CD4-positive, alpha-beta memory T cell (primary cell): ENCODE measurements around the gene TBL3. TPM values are rescaled to one million over a fixed set of nuclear protein-coding genes. Genes with fewer than 3 reads are reported as not detected.
A peak's percentile ranks its signal among the peaks of the same experiment; 100 is the strongest.

ENCODE experiments used
- CTCF ChIA-PET: fragments of 350-600 bp; sonication (Branson Sonifier 250); formaldehyde crosslinking; loops from one replicate; lab custom pipeline; 2021; ENCODE audit warnings: inconsistent platforms; ENCODE audit not compliant: partially characterized antibody; lab: Charles Lee
- POLR2A ChIA-PET: fragments of 350-600 bp; sonication (Branson Sonifier 250); formaldehyde crosslinking; loops from one replicate; lab custom pipeline; 2021; ENCODE audit not compliant: partially characterized antibody; lab: Charles Lee
- DNase-seq, 5 donors: peaks; one replicate each; pipeline versions ENCODE4 v3.0.0 to v3.0.0-alpha.2; 2020 to 2022; ENCODE audit warnings: mixed read lengths in 1 of 5
- H3K27ac ChIP-seq: one replicate; pipeline ENCODE4 v1.7.0; 2013; ENCODE audit warnings: low read depth, low read length
- H3K27me3 ChIP-seq: 2 replicates; pipeline ENCODE4 v1.7.0; 2013; ENCODE audit warnings: mild to moderate bottlenecking, low read length, moderate library complexity; ENCODE audit not compliant: insufficient read depth
- H3K36me3 ChIP-seq: 2 replicates; pipeline ENCODE4 v1.7.0; 2013; ENCODE audit warnings: mild to moderate bottlenecking, low read length, moderate library complexity; ENCODE audit not compliant: insufficient read depth
- H3K4me1 ChIP-seq: 2 replicates; pipeline ENCODE4 v1.7.0; 2013; ENCODE audit warnings: mild to moderate bottlenecking, low read length, moderate library complexity; ENCODE audit not compliant: insufficient read depth
- H3K4me3 ChIP-seq, 2 donors: one replicate each; pipeline ENCODE4 v1.7.0; 2013; ENCODE audit warnings: low read length in 2 of 2, mild to moderate bottlenecking in 1 of 2
- H3K9me3 ChIP-seq, 2 donors: one replicate each; pipeline ENCODE4 v1.7.0; 2013; ENCODE audit warnings: low read length in 2 of 2, control low read depth in 1 of 2; ENCODE audit not compliant: control insufficient read depth in 1 of 2
- H3K27ac Mint-ChIP-seq, 7 donors: one replicate each; pipeline ENCODE4 v1.8.0; 2020 to 2021; ENCODE audit warnings: mixed read lengths in 7 of 7, mild to moderate bottlenecking in 6 of 7, inconsistent platforms in 3 of 7, moderate library complexity in 3 of 7
- H3K27me3 Mint-ChIP-seq, 2 donors: one replicate each; pipeline ENCODE4 v1.8.0; 2020 to 2021; ENCODE audit warnings: mixed read lengths in 2 of 2
- H3K36me3 Mint-ChIP-seq, 2 donors: one replicate each; pipeline ENCODE4 v1.8.0; 2020 to 2021; ENCODE audit warnings: mixed read lengths in 2 of 2, inconsistent platforms in 1 of 2, mild to moderate bottlenecking in 1 of 2
- H3K4me1 Mint-ChIP-seq, 4 donors: one replicate each; pipeline ENCODE4 v1.8.0; 2020 to 2021; ENCODE audit warnings: mixed read lengths in 4 of 4, mild to moderate bottlenecking in 1 of 4
- H3K4me3 Mint-ChIP-seq, 8 donors: one replicate each; pipeline ENCODE4 v1.8.0; 2020 to 2021; ENCODE audit warnings: mixed read lengths in 8 of 8, mild to moderate bottlenecking in 7 of 8, moderate library complexity in 6 of 8, inconsistent platforms in 3 of 8
- H3K9me3 Mint-ChIP-seq, 8 donors: one replicate each; pipeline ENCODE4 v1.8.0; 2020 to 2021; ENCODE audit warnings: mixed read lengths in 8 of 8, mild to moderate bottlenecking in 5 of 8, inconsistent platforms in 3 of 8, moderate library complexity in 1 of 8
- intact Hi-C: fragments of 100-400 bp; cut with micrococcal nuclease; formaldehyde crosslinking; loops from one replicate; pipeline ENCODE4 v1.15.1; 2023
- polyA plus RNA-seq, 2 donors: library from polyadenylated mRNA; unstranded; fragments of 300-500 nt; fragmentation: Illumina TruSeq; gene quantifications; one replicate each; pipeline ENCODE4 v1.2.3, GENCODE V29; 2021
- total RNA-seq, 2 experiments: library from RNA; stranded (reverse); gene quantifications; one replicate each; pipeline ENCODE4 v1.2.3, GENCODE V29; 2021

Gene TBL3
- total and polyA plus RNA-seq, 4 experiments from 2014 or later = 33.2 to 47.6 (median 39.5) TPM

- Mint-ChIP-seq H3K4me3 (peak overlapping the region in 7 of 8 donors; percentile 40 to 84 (median 73)), H3K27ac (peak overlapping the region in 6 of 7 donors; percentile 62 to 88 (median 78)), H3K36me3 (no peaks in the 10 kb centered on the region), H3K9me3 (peaks cover 0 to 1% (median 0%) of the 10 kb centered on the region in 8 donors), H3K4me1 (peaks cover 6 to 30% (median 16%) of the 10 kb centered on the region in 4 donors), H3K27me3 (peaks cover 6 to 7% of the 10 kb centered on the region in 2 donors)
- POLR2A ChIA-PET = interaction anchor here (0.9 to 5.7 kb wide), 9 partner anchors 11 to 163 kb away, joined by 3 to 71 read pairs (median 25); partner anchors contain the start of genes MSRB1, NDUFB10, NOXO1 and RNF151
- Histone ChIP-seq H3K9me3 (no peaks in the 10 kb centered on the region), H3K27me3 (no peaks in the 10 kb centered on the region), H3K4me1 (peaks cover 22% of the 10 kb centered on the region), H3K27ac (peak overlapping the region; percentile 61), H3K4me3 (peak overlapping the region in 1 of 2 donors; percentile 42), H3K36me3 (peaks cover 2% of the 10 kb centered on the region)
- intact Hi-C loops = loop anchor here (1.0 to 5.0 kb wide), 6 partner anchors 8 to 50 kb away; partner anchors contain the start of genes GFER, MSRB1, NDUFB10 and RPS2
- CTCF ChIA-PET = interaction anchor here (0.8 to 1.2 kb wide), 2 partner anchors 22 to 148 kb away, joined by 3 to 5 read pairs; no protein-coding TSS in a partner anchor
- DNase-seq = peak; percentile 92 to 99 (median 93)
Measured at GRCh38 chr16:1991948-1992703, 20.3 kb downstream of the TBL3 start.

DNA sequence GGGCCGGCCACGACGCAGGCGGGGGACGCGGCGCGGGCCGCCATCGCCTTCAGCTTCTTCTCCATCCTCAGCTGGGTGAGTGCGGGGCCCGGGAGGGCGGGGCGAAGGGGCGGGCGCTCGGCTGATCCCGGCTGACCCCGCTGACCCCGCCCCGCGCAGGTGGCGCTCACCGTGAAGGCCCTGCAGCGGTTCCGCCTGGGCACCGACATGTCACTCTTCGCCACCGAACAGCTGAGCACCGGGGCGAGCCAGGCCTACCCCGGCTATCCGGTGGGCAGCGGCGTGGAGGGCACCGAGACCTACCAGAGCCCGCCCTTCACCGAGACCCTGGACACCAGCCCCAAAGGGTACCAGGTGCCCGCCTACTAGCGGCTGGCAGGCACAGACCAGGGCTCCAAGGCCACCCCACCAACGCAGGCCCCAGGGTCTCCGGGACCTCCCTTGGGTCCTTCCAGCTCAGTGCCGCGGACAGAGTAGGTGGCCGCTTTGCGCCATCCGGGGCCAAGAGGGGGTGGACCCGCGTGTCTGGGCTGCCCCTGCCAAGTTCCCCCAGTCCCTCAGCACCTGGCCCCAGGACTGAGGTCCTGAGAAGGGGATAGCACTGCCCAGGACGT, 21.0 kb downstream of the TBL3 start:
- intact Hi-C loops = loop anchor here (1.0 to 5.0 kb wide), 5 partner anchors 9 to 51 kb away; partner anchors contain the start of genes GFER, MSRB1, NDUFB10 and RPS2
- peaks cover 3% of the 10 kb centered on the region in 2 donors for H3K36me3 Mint-ChIP-seq
- no peaks in the 10 kb centered on the region for H3K27me3 ChIP-seq
- POLR2A ChIA-PET = interaction anchor here (0.9 to 5.7 kb wide), 8 partner anchors 11 to 162 kb away, joined by 3 to 71 read pairs (median 27); partner anchors contain the start of genes MSRB1, RNF151, RPS2 and TBL3
- peak overlapping the region; percentile 60 for H3K27ac ChIP-seq
- H3K9me3 Mint-ChIP-seq = peaks cover 0 to 1% (median 0%) of the 10 kb centered on the region in 8 donors
- H3K4me1 Mint-ChIP-seq = peaks cover 6 to 30% (median 16%) of the 10 kb centered on the region in 4 donors
- peaks cover 4% of the 10 kb centered on the region for H3K36me3 ChIP-seq
- H3K27ac Mint-ChIP-seq = peak overlapping the region in 2 of 7 donors; percentile 72 to 88
- H3K4me3 ChIP-seq = no peak overlapping the region
- no peak for DNase-seq
- no peaks in the 10 kb centered on the region for H3K9me3 ChIP-seq
- CTCF ChIA-PET = interaction anchor here (0.8 to 3.3 kb wide), 2 partner anchors 11 to 21 kb away, joined by 3 to 18 read pairs; no protein-coding TSS in a partner anchor
- H3K27me3 Mint-ChIP-seq = peaks cover 6 to 7% of the 10 kb centered on the region in 2 donors
- H3K4me1 ChIP-seq = peaks cover 22% of the 10 kb centered on the region
- H3K4me3 Mint-ChIP-seq = no peak overlapping the region

DNA sequence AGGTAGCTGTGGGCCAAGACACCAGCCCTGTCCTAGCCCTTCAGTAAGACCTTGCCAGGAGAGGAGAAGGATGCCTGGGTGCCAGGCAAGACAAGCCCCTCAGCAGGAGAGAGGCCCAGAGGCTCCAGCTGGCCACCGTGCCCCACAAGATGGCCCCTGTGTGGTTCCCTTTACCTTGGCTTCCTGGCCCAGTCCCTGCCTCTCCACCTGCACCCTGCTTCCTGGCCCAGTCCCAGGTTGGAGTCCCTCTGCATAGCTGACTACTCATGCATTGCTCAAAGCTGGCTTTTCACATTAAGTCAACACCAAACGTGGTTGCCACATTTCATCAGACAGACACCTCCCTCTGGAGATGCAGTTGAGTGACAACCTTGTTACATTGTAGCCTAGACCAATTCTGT, 21.9 kb downstream of the TBL3 start:
- H3K4me3 ChIP-seq = no peak overlapping the region
- no peak for DNase-seq
- peaks cover 22% of the 10 kb centered on the region for H3K4me1 ChIP-seq
- intact Hi-C loops = loop anchor here (2.0 to 5.0 kb wide), 2 partner anchors 29 to 51 kb away; partner anchors contain the start of genes MSRB1 and RPS2
- peaks cover 3 to 4% of the 10 kb centered on the region in 2 donors for H3K27me3 Mint-ChIP-seq
- H3K9me3 Mint-ChIP-seq = peaks cover 0 to 1% (median 0%) of the 10 kb centered on the region in 8 donors
- peak overlapping the region in 3 of 8 donors; percentile 15 to 59 (median 25) for H3K4me3 Mint-ChIP-seq
- no peak overlapping the region for H3K27ac ChIP-seq
- peaks cover 4% of the 10 kb centered on the region for H3K36me3 ChIP-seq
- peaks cover 9% of the 10 kb centered on the region in 2 donors for H3K36me3 Mint-ChIP-seq
- no peaks in the 10 kb centered on the region for H3K9me3 ChIP-seq
- H3K27me3 ChIP-seq = no peaks in the 10 kb centered on the region
- POLR2A ChIA-PET = interaction anchor here (1.4 to 5.7 kb wide), 7 partner anchors 11 to 161 kb away, joined by 3 to 71 read pairs (median 29); partner anchors contain the start of genes MSRB1, RPS2, TBL3 and TRAF7
- CTCF ChIA-PET = interaction anchor here (0.8 to 3.3 kb wide), 3 partner anchors 10 to 159 kb away, joined by 3 to 18 read pairs (median 6); no protein-coding TSS in a partner anchor
- H3K4me1 Mint-ChIP-seq = peaks cover 3 to 26% (median 13%) of the 10 kb centered on the region in 4 donors
- peak overlapping the region in 6 of 7 donors; percentile 57 to 90 (median 84) for H3K27ac Mint-ChIP-seq

DNA sequence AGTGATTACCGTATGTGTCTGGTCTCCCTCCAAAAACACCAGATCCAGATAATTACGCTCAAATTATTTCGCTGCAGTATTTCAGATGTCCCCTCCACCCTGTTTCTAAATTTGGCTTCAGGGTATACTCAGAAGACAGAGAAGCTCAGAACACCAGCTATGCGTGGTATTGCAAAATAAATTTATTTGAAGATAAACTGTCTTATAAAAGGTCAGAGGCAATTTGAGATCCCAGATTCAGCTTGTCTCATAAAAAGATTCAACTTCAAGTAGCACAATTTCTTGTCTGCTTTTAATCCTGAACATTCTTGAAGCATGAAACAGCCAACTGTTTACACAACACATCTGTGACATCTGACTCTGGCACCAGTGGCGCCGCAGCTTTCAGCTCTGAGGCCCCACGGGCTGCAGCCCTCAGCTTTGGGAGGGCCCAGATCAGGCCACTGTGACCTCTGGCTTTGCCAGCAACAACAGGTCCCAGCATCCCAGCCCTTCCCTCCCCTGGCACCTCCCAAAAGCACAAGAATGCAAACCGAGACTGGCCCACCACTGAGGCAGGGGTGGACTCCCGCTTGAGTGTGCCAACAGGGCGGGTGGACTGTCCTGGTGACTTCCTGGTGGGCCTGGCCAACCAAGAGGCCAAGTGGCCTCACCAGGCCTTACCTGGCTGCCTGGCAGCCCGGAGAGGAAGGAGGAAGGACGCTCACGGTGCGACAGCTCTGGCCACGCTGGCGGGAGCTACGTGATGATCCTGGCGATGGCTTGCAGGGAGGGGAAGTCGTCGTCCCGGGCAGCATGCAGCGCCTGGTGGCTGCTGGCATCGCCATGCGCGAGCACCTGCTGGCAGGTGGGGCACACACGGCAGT, 25.9 kb downstream of the TBL3 start:
- peaks cover 29% of the 10 kb centered on the region for H3K36me3 ChIP-seq
- CTCF ChIA-PET = interaction anchor here (1.0 kb wide), 1 partner anchor 143 kb away, joined by 5 read pairs; no protein-coding TSS in a partner anchor
- intact Hi-C loops = no loop called here
- no peak for DNase-seq
- H3K27ac ChIP-seq = no peak overlapping the region
- Mint-ChIP-seq H3K27ac (peak overlapping the region in 1 of 7 donors; percentile 35), H3K27me3 (no peaks in the 10 kb centered on the region), H3K9me3 (peaks cover 0 to 1% (median 0%) of the 10 kb centered on the region in 8 donors), H3K4me3 (no peak overlapping the region), H3K4me1 (peaks cover 0 to 2% (median 0%) of the 10 kb centered on the region in 4 donors), H3K36me3 (peaks cover 14 to 18% of the 10 kb centered on the region in 2 donors)
- no peaks in the 10 kb centered on the region for H3K27me3 ChIP-seq
- H3K4me1 ChIP-seq = no peaks in the 10 kb centered on the region
- POLR2A ChIA-PET = interaction anchor here (1.2 kb wide), 1 partner anchor 13 kb away, joined by 4 read pairs; the partner anchor contains the start of gene GFER
- no peak overlapping the region for H3K4me3 ChIP-seq
- H3K9me3 ChIP-seq = no peaks in the 10 kb centered on the region

DNA sequence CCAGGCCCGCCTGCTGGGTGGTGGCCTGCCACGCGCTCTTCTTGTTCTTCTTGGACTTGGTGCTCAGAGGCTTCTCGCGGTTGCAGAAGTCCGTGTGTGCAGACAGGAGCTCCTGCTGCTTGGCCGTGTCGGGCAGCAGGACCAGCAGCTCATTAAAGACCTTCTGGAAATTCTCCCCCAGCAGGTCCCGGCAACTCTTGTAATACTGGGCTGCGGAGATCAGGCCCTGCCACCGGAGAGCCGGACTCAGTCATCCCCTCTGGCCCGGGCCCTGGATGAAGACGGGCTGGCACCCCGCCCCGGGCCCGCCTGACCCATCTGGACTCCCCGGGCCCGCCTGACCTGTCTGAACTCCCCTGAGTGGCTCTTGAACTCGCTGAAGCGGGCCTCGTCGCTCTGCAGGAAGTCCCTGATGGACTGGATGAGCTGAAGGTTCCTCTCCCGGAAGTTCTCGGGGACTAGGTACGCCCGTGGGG, 26.5 kb downstream of the TBL3 start:
- Histone ChIP-seq H3K27me3 (no peaks in the 10 kb centered on the region), H3K27ac (no peak overlapping the region), H3K36me3 (peaks cover 36% of the 10 kb centered on the region), H3K9me3 (no peaks in the 10 kb centered on the region), H3K4me1 (peaks cover under 1% of the 10 kb centered on the region), H3K4me3 (no peak overlapping the region)
- H3K27me3 Mint-ChIP-seq = no peaks in the 10 kb centered on the region
- no peak for DNase-seq
- CTCF ChIA-PET = no interaction called here
- H3K36me3 Mint-ChIP-seq = peaks cover 14 to 18% of the 10 kb centered on the region in 2 donors
- intact Hi-C loops = no loop called here
- peak overlapping the region in 1 of 7 donors; percentile 82 for H3K27ac Mint-ChIP-seq
- H3K4me3 Mint-ChIP-seq = no peak overlapping the region
- peaks cover 0 to under 1% (median 0%) of the 10 kb centered on the region in 8 donors for H3K9me3 Mint-ChIP-seq
- POLR2A ChIA-PET = interaction anchor here (0.6 kb wide), 1 partner anchor 32 kb away, joined by 3 read pairs; no protein-coding TSS in a partner anchor
- peaks cover 0 to 2% (median 0%) of the 10 kb centered on the region in 4 donors for H3K4me1 Mint-ChIP-seq
